Temporal lobe (tissue), 1 donor: ENCODE results near the gene KRTAP10-6. TPM values are rescaled to one million over a fixed set of nuclear protein-coding genes. Genes with fewer than 3 reads are reported as not detected.

Source experiments
- total RNA-seq: library from RNA; depleted of rRNA; stranded (reverse); fragments of >200 nt; gene quantifications from one replicate; pipeline ENCODE4 v1.2.3, GENCODE V29; 2014

Gene KRTAP10-6
- total RNA-seq, 1 donor from 2014 or later = not detected

Other genes starting within 250 kb of the KRTAP10-6 start
- gene TRPM2, start 238.9 kb downstream of the KRTAP10-6 start, total RNA-seq = 2.0 TPM
- 5.7 TPM for gene LRRC3, start 137.0 kb downstream of the KRTAP10-6 start, total RNA-seq
- not detected for gene KRTAP10-1, start 52.3 kb downstream of the KRTAP10-6 start, total RNA-seq
- not detected for gene KRTAP10-2, start 41.0 kb downstream of the KRTAP10-6 start, total RNA-seq
- gene KRTAP10-3, start 33.7 kb downstream of the KRTAP10-6 start, total RNA-seq = not detected
- not detected for gene KRTAP10-4, start 18.8 kb downstream of the KRTAP10-6 start, total RNA-seq
- not detected for gene KRTAP10-5, start 11.9 kb downstream of the KRTAP10-6 start, total RNA-seq
- not detected for gene KRTAP10-7, start 8.1 kb upstream of the KRTAP10-6 start, total RNA-seq
- gene KRTAP10-8, start 19.6 kb upstream of the KRTAP10-6 start, total RNA-seq = not detected
- gene KRTAP10-9, start 34.6 kb upstream of the KRTAP10-6 start, total RNA-seq = not detected
- not detected for gene KRTAP10-10, start 44.9 kb upstream of the KRTAP10-6 start, total RNA-seq
- not detected for gene KRTAP10-11, start 53.9 kb upstream of the KRTAP10-6 start, total RNA-seq
- not detected for gene KRTAP12-4, start 62.2 kb upstream of the KRTAP10-6 start, total RNA-seq
- not detected for gene KRTAP12-3, start 65.4 kb upstream of the KRTAP10-6 start, total RNA-seq
- gene KRTAP12-2, start 74.4 kb upstream of the KRTAP10-6 start, total RNA-seq = not detected
- gene KRTAP12-1, start 89.7 kb upstream of the KRTAP10-6 start, total RNA-seq = not detected
- not detected for gene KRTAP10-12, start 104.7 kb upstream of the KRTAP10-6 start, total RNA-seq
- gene TSPEAR, start 119.1 kb upstream of the KRTAP10-6 start, total RNA-seq = not detected
- gene UBE2G2, start 209.3 kb upstream of the KRTAP10-6 start, total RNA-seq = 36.4 TPM
- 55.6 TPM for gene SUMO3, start 225.6 kb upstream of the KRTAP10-6 start, total RNA-seq